Endothelial cell of umbilical vein (primary cell): ENCODE results near the gene HELZ2.

ENCODE experiments used
- CTCF ChIP-seq, 2 donors: IDR thresholded peaks; 1 replicate in 1 of 2; 2 replicates in 1 of 2; pipeline ENCODE4 v1.5.1; 2011; ENCODE audit warnings: low read length in 2 of 2, mild to moderate bottlenecking in 2 of 2, moderate library complexity in 2 of 2, control low read depth in 1 of 2, inconsistent platforms in 1 of 2, low read depth in 1 of 2; ENCODE audit not compliant: insufficient read depth in 1 of 2; ENCODE audit errors: extremely low read depth in 1 of 2
- EZH2 ChIP-seq: IDR thresholded peaks from 2 replicates; pipeline ENCODE4 v1.6.1; 2012; ENCODE audit warnings: borderline replicate concordance, low read depth, mild to moderate bottlenecking, moderate library complexity, low read length, inconsistent platforms; ENCODE audit not compliant: severe bottlenecking
- MYC ChIP-seq: IDR thresholded peaks from one replicate; pipeline ENCODE4 v1.6.1; 2011; ENCODE audit warnings: mild to moderate bottlenecking, low read depth, low read length
- POLR2A ChIP-seq: IDR thresholded peaks from 2 replicates; pipeline ENCODE4 v1.6.1; 2012; ENCODE audit warnings: low read depth, mild to moderate bottlenecking, control low read depth, low read length

GRCh38 chr20:63557481-63557891 lies 16.6 kb downstream of the HELZ2 start:
- TF ChIP-seq MYC (no peak), POLR2A (no peak), CTCF (IDR thresholded peaks at IDR 0.05; ENCODE audit: extremely low read depth in 1 of 2, insufficient read depth in 1 of 2, low read depth in 1 of 2, low read length in 2 of 2) (no peak), EZH2 (no peak)
